ENCODE results near the gene ZNF839. TPM values are rescaled to one million over a fixed set of nuclear protein-coding genes. Genes with fewer than 3 reads are reported as not detected.

ZNF839 gene
- total and polyA plus RNA-seq, 2 experiments from 2014 or later: 7.9 to 10.0 TPM

GRCh38 chr14:102363182-102363943 lies 43.8 kb downstream of the ZNF839 start:
- Mint-ChIP-seq H3K9me3 (no peaks in the 10 kb centered on the region), H3K36me3 (ENCODE audit: low read depth) (no peaks in the 10 kb centered on the region; the same call in 1 of the 3 replicates), H3K27me3 (ENCODE audit: insufficient read depth, low read depth, poor library complexity) (peaks cover 3% of the 10 kb centered on the region), H3K27ac (peak overlapping the region; percentile 7; the same call in 1 of the 2 replicates), H3K4me1 (peaks cover 11% of the 10 kb centered on the region), H3K4me3 (no peak overlapping the region; the same call in 2 of the 3 replicates)
- peaks cover 14% of the 10 kb centered on the region for H4K20me1 ChIP-seq (replicated peaks; ENCODE audit: insufficient read depth)
- H3K9me2 ChIP-seq (ENCODE audit: insufficient read depth): no peaks in the 10 kb centered on the region
- H3K27me3 ChIP-seq (ENCODE audit: insufficient read depth): no peaks in the 10 kb centered on the region
- peak overlapping the region; percentile 99 for H3K4me3 ChIP-seq
- TF ChIP-seq JUNB (IDR thresholded peaks at IDR 0.05; ENCODE audit: unreplicated experiment) (no peak), CREB1 (CRISPR knock-in tag; IDR thresholded peaks at IDR 0.05; ENCODE audit: low read depth) (no peak), EZH2 (IDR thresholded peaks at IDR 0.05; ENCODE audit: low read depth, unreplicated experiment) (no peak), REST (IDR thresholded peaks at IDR 0.05; ENCODE audit: unreplicated experiment) (no peak), ZNF114 (CRISPR knock-in tag; IDR thresholded peaks at IDR 0.05) (no peak), POLR2AphosphoS5 (IDR thresholded peaks at IDR 0.05; ENCODE audit: low read depth) (no peak), CTCF (conservative IDR thresholded peaks at IDR 0.05; ENCODE audit: low read depth in 2 of 2) (no peak), ETS1 (IDR thresholded peaks at IDR 0.05) (no peak), ZNF331 (CRISPR knock-in tag; IDR thresholded peaks at IDR 0.05; ENCODE audit: low read depth) (no peak), STAT1 (IDR thresholded peaks at IDR 0.05; ENCODE audit: unreplicated experiment) (no peak), ZNF462 (CRISPR knock-in tag; IDR thresholded peaks at IDR 0.05) (no peak)
- ATAC-seq (peak; percentile 58), DNase-seq (ENCODE audit: low spot score) (peak; percentile 47)
- H3F3A ChIP-seq (replicated peaks; ENCODE audit: low read depth): 0 out of 2 replicates have a peak, but pooled peaks cover 13% of the 10 kb centered on the region
- H2AFZ ChIP-seq: peak overlapping the region; percentile 94; the same call in 1 of the 2 replicates
- peak overlapping the region; percentile 99 for H3K4me2 ChIP-seq
- H3K36me3 ChIP-seq (ENCODE audit: insufficient read depth): peaks cover 4% of the 10 kb centered on the region; the same call in 1 of the 2 replicates
- H3K4me1 ChIP-seq (ENCODE audit: insufficient read depth): peaks cover 18% of the 10 kb centered on the region
- peaks cover 46% of the 10 kb centered on the region for H3K79me2 ChIP-seq (replicated peaks; ENCODE audit: insufficient read depth)
- H3K27ac ChIP-seq (ENCODE audit: low read depth): no peak overlapping the region

Measured in GM23338 (cell line).